ENCODE results near the gene BCAS3. TPM values are rescaled to one million over a fixed set of nuclear protein-coding genes. Genes with fewer than 3 reads are reported as not detected.

The BCAS3 gene
- total RNA-seq, 3 donors from 2014 or later = 21.6 to 33.4 (median 32.1) TPM

Other genes starting within 250 kb of the BCAS3 start
- 10 to 100 TPM; 31.0 to 50.1 (median 35.0) TPM for gene APPBP2, start 151.6 kb upstream of the BCAS3 start, total RNA-seq
- gene PPM1D, start 77.7 kb upstream of the BCAS3 start, total RNA-seq = 10 to 100 TPM; 16.0 to 20.6 (median 16.3) TPM

Measured in mucosa of descending colon (tissue), 3 donors.